ENCODE data around the gene HMOX2.

GRCh38 chr16:4472880-4473279, 3.3 kb upstream of the HMOX2 start:
- no peak for TF ChIP-seq CTCF (IDR thresholded peaks at IDR 0.05)
- no peak for TF ChIP-seq POLR2AphosphoS5 (IDR thresholded peaks at IDR 0.05; ENCODE audit: insufficient read depth in 1 of 2, low read depth in 1 of 2)

Data from vagina (tissue), 2 donors.